WTC11 (cell line): ENCODE results near the gene TSKU. TPM values are rescaled to one million over a fixed set of nuclear protein-coding genes. Genes with fewer than 3 reads are reported as not detected.

Experiments
- ATAC-seq: fragments of 200-7000 bp; cut with Tn5 transposase; 2 replicates; pipeline ENCODE4 v1.10.0; 2021; ENCODE audit warnings: mild to moderate bottlenecking, moderate library complexity
- CTCF ChIA-PET: fragments of 300-600 bp; sonication (Branson Sonifier 250); formaldehyde crosslinking; loops from one replicate; lab custom pipeline; 2021; ENCODE audit warnings: antibody characterized with exemption; lab: Charles Lee
- POLR2A ChIA-PET: fragments of 350-600 bp; sonication (Branson Sonifier 250); formaldehyde crosslinking; loops from one replicate; lab custom pipeline; 2021; ENCODE audit warnings: antibody characterized with exemption; lab: Charles Lee
- DNase-seq: peaks from one replicate; pipeline ENCODE4 v3.0.0; 2021; ENCODE audit warnings: low spot score
- H3K27ac Mint-ChIP-seq: 2 replicates; pipeline ENCODE4 v1.8.0; 2021; ENCODE audit warnings: mixed read lengths
- H3K27me3 Mint-ChIP-seq: 2 replicates; pipeline ENCODE4 v1.8.0; 2021; ENCODE audit warnings: low read depth, mild to moderate bottlenecking, moderate library complexity, mixed read lengths
- H3K36me3 Mint-ChIP-seq: 2 replicates; pipeline ENCODE4 v1.8.0; 2021; ENCODE audit warnings: mixed read lengths
- H3K4me1 Mint-ChIP-seq: 2 replicates; pipeline ENCODE4 v1.8.0; 2022; ENCODE audit warnings: mixed read lengths
- H3K4me3 Mint-ChIP-seq: 2 replicates; pipeline ENCODE4 v1.8.0; 2021; ENCODE audit warnings: mild to moderate bottlenecking, moderate library complexity, mixed read lengths
- H3K9me3 Mint-ChIP-seq: 2 replicates; pipeline ENCODE4 v1.8.0; 2021; ENCODE audit warnings: mixed read lengths
- CREM ChIP-seq: sonication (generic); formaldehyde crosslinking; IDR thresholded peaks from 2 replicates; pipeline ENCODE4 v1.8.1; 2022; ENCODE audit warnings: mild to moderate bottlenecking, missing genetic modification reagents, moderate library complexity
- FOXP1 ChIP-seq: sonication (generic); formaldehyde crosslinking; IDR thresholded peaks from 2 replicates; pipeline ENCODE4 v1.8.0; 2022; ENCODE audit warnings: missing genetic modification reagents, mild to moderate bottlenecking, moderate library complexity, borderline replicate concordance
- GRHL2 ChIP-seq: fragments of 250-450 bp; sonication (Bioruptor Pico); IDR thresholded peaks from 2 replicates; pipeline ENCODE4 v1.8.0; 2022; ENCODE audit warnings: mild to moderate bottlenecking, moderate library complexity; ENCODE audit not compliant: insufficient replicate concordance, severe bottlenecking
- JAZF1 ChIP-seq: fragments of 250-450 bp; sonication (Bioruptor Pico); IDR thresholded peaks from 2 replicates; pipeline ENCODE4 v1.9.0; 2021; ENCODE audit warnings: moderate library complexity, mild to moderate bottlenecking, inconsistent platforms
- KAT7 ChIP-seq: sonication (generic); formaldehyde crosslinking; IDR thresholded peaks from 2 replicates; pipeline ENCODE4 v1.8.1; 2023; ENCODE audit warnings: missing genetic modification reagents, mild to moderate bottlenecking, borderline replicate concordance
- RELA ChIP-seq: sonication (generic); formaldehyde crosslinking; IDR thresholded peaks from 2 replicates; pipeline ENCODE4 v1.8.1; 2022; ENCODE audit warnings: missing genetic modification reagents, mild to moderate bottlenecking, borderline replicate concordance
- SMAD3 ChIP-seq: sonication (generic); formaldehyde crosslinking; IDR thresholded peaks from 2 replicates; pipeline ENCODE4 v1.8.0; 2022; ENCODE audit warnings: missing genetic modification reagents, mild to moderate bottlenecking, borderline replicate concordance
- SMAD4 ChIP-seq: sonication (generic); formaldehyde crosslinking; IDR thresholded peaks from 2 replicates; pipeline ENCODE4 v1.8.0; 2022; ENCODE audit warnings: mild to moderate bottlenecking, missing genetic modification reagents
- TCF7 ChIP-seq: sonication (generic); formaldehyde crosslinking; IDR thresholded peaks from 2 replicates; pipeline ENCODE4 v1.8.0; 2022; ENCODE audit warnings: mild to moderate bottlenecking, low read depth, missing genetic modification reagents, moderate library complexity
- TP53 ChIP-seq: sonication (generic); formaldehyde crosslinking; IDR thresholded peaks from 2 replicates; pipeline ENCODE4 v1.8.1; 2023; ENCODE audit warnings: mild to moderate bottlenecking, missing genetic modification reagents
- ZNF138 ChIP-seq: sonication (generic); formaldehyde crosslinking; conservative IDR thresholded peaks from 2 replicates; pipeline ENCODE4 v1.8.1; 2022; ENCODE audit warnings: mild to moderate bottlenecking, moderate library complexity, missing genetic modification reagents
- total RNA-seq: library from RNA; stranded (reverse); gene quantifications from 3 replicates; pipeline ENCODE4 v1.2.3, GENCODE V29; 2021
- TF ChIP-seq, protein P1 (sequence below): sonication (generic); formaldehyde crosslinking; IDR thresholded peaks from 2 replicates; pipeline ENCODE4 v1.8.0; 2022; ENCODE audit warnings: mild to moderate bottlenecking, missing genetic modification reagents
- TF ChIP-seq, protein P2 (sequence below): sonication (generic); formaldehyde crosslinking; IDR thresholded peaks from 2 replicates; pipeline ENCODE4 v1.8.0; 2023; ENCODE audit warnings: missing genetic modification reagents
- TF ChIP-seq, protein P3 (sequence below): fragments of 250-450 bp; sonication (Bioruptor Pico); IDR thresholded peaks from 2 replicates; pipeline ENCODE4 v1.9.0; 2021; ENCODE audit warnings: mild to moderate bottlenecking, borderline replicate concordance
- TF ChIP-seq, protein P4 (sequence below): sonication (generic); formaldehyde crosslinking; IDR thresholded peaks from 2 replicates; pipeline ENCODE4 v1.8.1; 2023; ENCODE audit warnings: mild to moderate bottlenecking, missing genetic modification reagents
- TF ChIP-seq, protein P5 (sequence below): sonication (generic); formaldehyde crosslinking; IDR thresholded peaks from 2 replicates; pipeline ENCODE4 v1.8.1; 2023; ENCODE audit warnings: mild to moderate bottlenecking, missing genetic modification reagents
- TF ChIP-seq, protein P6 (sequence below): sonication (generic); formaldehyde crosslinking; IDR thresholded peaks from 2 replicates; pipeline ENCODE4 v1.8.1; 2023; ENCODE audit warnings: mild to moderate bottlenecking, missing genetic modification reagents, moderate library complexity

Gene TSKU
- total RNA-seq, 1 experiment from 2014 or later = 30.3 TPM

DNA sequence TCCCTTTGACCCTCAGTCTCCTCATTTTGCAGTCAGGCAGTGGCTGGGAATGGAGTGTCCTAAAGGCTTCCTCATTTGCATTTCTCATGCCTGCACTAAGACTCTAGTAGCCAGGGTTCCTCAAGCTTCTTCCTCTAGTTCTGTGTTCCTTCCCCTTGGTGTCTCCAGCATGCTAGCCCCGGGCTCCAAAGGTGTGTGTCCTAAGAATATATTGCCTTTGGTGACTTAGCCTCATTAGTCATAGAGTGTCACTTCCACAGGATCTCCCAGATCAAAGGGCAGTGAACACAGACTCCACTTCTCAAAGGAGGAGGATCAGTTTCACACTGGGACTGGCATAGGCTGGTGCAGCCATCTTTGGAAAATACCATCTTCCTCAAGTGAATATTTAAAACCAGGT lies 56.2 kb downstream of the TSKU start:
- no peak overlapping the region for H3K27ac Mint-ChIP-seq
- CTCF ChIA-PET = interaction anchor here (1.3 to 2.0 kb wide), 3 partner anchors 79 to 117 kb away, joined by 7 to 28 read pairs (median 8); no protein-coding TSS in a partner anchor
- no peak overlapping the region for H3K4me3 Mint-ChIP-seq
- H3K27me3 Mint-ChIP-seq = peaks cover 3% of the 10 kb centered on the region; the same call in 1 of the 2 replicates
- no peak for DNase-seq
- H3K4me1 Mint-ChIP-seq = peaks cover 13% of the 10 kb centered on the region
- no peak for ATAC-seq
- H3K9me3 Mint-ChIP-seq = peaks cover 6% of the 10 kb centered on the region
- POLR2A ChIA-PET = no interaction called here
- TF ChIP-seq GRHL2 (CRISPR knock-in tag) (no peak), JAZF1 (CRISPR knock-in tag) (no peak), FOXP1 (CRISPR knock-in tag) (no peak), SMAD3 (CRISPR knock-in tag) (no peak), ZNF138 (CRISPR knock-in tag) (no peak), CREM (CRISPR knock-in tag) (no peak), SMAD4 (CRISPR knock-in tag) (no peak), RELA (CRISPR knock-in tag) (no peak), TP53 (CRISPR knock-in tag) (no peak), KAT7 (no peak), TCF7 (CRISPR knock-in tag) (no peak)
- TF ChIP-seq, protein P1, sequence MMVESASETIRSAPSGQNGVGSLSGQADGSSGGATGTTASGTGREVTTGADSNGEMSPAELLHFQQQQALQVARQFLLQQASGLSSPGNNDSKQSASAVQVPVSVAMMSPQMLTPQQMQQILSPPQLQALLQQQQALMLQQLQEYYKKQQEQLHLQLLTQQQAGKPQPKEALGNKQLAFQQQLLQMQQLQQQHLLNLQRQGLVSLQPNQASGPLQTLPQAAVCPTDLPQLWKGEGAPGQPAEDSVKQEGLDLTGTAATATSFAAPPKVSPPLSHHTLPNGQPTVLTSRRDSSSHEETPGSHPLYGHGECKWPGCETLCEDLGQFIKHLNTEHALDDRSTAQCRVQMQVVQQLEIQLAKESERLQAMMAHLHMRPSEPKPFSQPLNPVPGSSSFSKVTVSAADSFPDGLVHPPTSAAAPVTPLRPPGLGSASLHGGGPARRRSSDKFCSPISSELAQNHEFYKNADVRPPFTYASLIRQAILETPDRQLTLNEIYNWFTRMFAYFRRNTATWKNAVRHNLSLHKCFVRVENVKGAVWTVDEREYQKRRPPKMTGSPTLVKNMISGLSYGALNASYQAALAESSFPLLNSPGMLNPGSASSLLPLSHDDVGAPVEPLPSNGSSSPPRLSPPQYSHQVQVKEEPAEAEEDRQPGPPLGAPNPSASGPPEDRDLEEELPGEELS (CRISPR knock-in tag) = no peak
- TF ChIP-seq, protein P2, sequence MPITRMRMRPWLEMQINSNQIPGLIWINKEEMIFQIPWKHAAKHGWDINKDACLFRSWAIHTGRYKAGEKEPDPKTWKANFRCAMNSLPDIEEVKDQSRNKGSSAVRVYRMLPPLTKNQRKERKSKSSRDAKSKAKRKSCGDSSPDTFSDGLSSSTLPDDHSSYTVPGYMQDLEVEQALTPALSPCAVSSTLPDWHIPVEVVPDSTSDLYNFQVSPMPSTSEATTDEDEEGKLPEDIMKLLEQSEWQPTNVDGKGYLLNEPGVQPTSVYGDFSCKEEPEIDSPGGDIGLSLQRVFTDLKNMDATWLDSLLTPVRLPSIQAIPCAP (CRISPR knock-in tag) = no peak
- TF ChIP-seq, protein P3, sequence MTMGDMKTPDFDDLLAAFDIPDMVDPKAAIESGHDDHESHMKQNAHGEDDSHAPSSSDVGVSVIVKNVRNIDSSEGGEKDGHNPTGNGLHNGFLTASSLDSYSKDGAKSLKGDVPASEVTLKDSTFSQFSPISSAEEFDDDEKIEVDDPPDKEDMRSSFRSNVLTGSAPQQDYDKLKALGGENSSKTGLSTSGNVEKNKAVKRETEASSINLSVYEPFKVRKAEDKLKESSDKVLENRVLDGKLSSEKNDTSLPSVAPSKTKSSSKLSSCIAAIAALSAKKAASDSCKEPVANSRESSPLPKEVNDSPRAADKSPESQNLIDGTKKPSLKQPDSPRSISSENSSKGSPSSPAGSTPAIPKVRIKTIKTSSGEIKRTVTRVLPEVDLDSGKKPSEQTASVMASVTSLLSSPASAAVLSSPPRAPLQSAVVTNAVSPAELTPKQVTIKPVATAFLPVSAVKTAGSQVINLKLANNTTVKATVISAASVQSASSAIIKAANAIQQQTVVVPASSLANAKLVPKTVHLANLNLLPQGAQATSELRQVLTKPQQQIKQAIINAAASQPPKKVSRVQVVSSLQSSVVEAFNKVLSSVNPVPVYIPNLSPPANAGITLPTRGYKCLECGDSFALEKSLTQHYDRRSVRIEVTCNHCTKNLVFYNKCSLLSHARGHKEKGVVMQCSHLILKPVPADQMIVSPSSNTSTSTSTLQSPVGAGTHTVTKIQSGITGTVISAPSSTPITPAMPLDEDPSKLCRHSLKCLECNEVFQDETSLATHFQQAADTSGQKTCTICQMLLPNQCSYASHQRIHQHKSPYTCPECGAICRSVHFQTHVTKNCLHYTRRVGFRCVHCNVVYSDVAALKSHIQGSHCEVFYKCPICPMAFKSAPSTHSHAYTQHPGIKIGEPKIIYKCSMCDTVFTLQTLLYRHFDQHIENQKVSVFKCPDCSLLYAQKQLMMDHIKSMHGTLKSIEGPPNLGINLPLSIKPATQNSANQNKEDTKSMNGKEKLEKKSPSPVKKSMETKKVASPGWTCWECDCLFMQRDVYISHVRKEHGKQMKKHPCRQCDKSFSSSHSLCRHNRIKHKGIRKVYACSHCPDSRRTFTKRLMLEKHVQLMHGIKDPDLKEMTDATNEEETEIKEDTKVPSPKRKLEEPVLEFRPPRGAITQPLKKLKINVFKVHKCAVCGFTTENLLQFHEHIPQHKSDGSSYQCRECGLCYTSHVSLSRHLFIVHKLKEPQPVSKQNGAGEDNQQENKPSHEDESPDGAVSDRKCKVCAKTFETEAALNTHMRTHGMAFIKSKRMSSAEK = no peak
- TF ChIP-seq, protein P4, sequence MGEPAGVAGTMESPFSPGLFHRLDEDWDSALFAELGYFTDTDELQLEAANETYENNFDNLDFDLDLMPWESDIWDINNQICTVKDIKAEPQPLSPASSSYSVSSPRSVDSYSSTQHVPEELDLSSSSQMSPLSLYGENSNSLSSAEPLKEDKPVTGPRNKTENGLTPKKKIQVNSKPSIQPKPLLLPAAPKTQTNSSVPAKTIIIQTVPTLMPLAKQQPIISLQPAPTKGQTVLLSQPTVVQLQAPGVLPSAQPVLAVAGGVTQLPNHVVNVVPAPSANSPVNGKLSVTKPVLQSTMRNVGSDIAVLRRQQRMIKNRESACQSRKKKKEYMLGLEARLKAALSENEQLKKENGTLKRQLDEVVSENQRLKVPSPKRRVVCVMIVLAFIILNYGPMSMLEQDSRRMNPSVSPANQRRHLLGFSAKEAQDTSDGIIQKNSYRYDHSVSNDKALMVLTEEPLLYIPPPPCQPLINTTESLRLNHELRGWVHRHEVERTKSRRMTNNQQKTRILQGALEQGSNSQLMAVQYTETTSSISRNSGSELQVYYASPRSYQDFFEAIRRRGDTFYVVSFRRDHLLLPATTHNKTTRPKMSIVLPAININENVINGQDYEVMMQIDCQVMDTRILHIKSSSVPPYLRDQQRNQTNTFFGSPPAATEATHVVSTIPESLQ (CRISPR knock-in tag) = no peak
- TF ChIP-seq, protein P5, sequence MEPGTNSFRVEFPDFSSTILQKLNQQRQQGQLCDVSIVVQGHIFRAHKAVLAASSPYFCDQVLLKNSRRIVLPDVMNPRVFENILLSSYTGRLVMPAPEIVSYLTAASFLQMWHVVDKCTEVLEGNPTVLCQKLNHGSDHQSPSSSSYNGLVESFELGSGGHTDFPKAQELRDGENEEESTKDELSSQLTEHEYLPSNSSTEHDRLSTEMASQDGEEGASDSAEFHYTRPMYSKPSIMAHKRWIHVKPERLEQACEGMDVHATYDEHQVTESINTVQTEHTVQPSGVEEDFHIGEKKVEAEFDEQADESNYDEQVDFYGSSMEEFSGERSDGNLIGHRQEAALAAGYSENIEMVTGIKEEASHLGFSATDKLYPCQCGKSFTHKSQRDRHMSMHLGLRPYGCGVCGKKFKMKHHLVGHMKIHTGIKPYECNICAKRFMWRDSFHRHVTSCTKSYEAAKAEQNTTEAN (CRISPR knock-in tag) = no peak
- TF ChIP-seq, protein P6, sequence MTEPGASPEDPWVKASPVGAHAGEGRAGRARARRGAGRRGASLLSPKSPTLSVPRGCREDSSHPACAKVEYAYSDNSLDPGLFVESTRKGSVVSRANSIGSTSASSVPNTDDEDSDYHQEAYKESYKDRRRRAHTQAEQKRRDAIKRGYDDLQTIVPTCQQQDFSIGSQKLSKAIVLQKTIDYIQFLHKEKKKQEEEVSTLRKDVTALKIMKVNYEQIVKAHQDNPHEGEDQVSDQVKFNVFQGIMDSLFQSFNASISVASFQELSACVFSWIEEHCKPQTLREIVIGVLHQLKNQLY (CRISPR knock-in tag) = no peak
- H3K36me3 Mint-ChIP-seq = no peaks in the 10 kb centered on the region
